ENCODE results near the gene ANAPC2.

ANAPC2 gene, protein sequence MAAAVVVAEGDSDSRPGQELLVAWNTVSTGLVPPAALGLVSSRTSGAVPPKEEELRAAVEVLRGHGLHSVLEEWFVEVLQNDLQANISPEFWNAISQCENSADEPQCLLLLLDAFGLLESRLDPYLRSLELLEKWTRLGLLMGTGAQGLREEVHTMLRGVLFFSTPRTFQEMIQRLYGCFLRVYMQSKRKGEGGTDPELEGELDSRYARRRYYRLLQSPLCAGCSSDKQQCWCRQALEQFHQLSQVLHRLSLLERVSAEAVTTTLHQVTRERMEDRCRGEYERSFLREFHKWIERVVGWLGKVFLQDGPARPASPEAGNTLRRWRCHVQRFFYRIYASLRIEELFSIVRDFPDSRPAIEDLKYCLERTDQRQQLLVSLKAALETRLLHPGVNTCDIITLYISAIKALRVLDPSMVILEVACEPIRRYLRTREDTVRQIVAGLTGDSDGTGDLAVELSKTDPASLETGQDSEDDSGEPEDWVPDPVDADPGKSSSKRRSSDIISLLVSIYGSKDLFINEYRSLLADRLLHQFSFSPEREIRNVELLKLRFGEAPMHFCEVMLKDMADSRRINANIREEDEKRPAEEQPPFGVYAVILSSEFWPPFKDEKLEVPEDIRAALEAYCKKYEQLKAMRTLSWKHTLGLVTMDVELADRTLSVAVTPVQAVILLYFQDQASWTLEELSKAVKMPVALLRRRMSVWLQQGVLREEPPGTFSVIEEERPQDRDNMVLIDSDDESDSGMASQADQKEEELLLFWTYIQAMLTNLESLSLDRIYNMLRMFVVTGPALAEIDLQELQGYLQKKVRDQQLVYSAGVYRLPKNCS

DNA sequence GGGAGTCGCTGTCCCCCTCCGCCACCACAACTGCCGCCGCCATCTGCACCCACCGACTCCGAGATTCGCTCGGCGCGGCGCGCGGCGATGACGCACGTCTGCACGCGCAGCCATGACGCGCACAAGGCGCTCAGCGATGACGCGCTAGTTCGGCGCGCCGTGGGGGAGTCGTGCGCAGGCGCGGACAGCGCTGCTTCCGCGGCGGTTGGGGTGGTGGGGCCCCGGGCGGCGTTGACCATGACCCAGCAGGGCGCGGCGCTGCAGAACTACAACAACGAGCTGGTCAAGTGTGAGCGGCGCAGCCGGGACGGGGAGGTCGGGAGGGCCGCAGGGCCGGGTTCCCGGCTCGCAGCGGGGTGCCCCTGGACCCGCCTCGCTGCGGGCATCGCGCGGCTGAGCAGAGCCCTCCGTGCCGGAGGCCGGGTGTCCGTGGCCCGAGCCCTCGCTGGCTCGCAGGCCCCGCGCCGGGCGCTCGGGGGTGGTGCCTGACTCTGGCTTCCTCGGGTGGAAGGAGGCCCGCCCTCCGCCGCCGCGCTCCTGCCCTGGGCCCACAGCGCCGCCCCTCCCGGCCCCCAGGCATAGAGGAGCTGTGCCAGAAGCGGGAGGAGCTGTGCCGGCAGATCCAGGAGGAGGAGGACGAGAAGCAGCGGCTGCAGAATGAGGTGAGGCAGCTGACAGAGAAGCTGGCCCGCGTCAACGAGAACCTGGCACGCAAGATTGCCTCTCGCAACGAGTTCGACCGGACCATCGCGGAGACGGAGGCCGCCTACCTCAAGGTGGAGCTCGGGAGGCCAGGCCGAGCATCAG, at the start of gene ANAPC2, which contains the start of gene SSNA1:
Gene ANAPC2 (minus strand): TSS at position 71 of the 807 bp plus-strand sequence. CDS start 28 bp downstream, at position 43.
Gene SSNA1 (plus strand): TSS at position 187 of the 807 bp plus-strand sequence. CDS start 51 bp downstream, at position 238.
- peak; percentile 83 to 90 (median 88) for DNase-seq (ENCODE audit: low read depth in 3 of 3)

DNA sequence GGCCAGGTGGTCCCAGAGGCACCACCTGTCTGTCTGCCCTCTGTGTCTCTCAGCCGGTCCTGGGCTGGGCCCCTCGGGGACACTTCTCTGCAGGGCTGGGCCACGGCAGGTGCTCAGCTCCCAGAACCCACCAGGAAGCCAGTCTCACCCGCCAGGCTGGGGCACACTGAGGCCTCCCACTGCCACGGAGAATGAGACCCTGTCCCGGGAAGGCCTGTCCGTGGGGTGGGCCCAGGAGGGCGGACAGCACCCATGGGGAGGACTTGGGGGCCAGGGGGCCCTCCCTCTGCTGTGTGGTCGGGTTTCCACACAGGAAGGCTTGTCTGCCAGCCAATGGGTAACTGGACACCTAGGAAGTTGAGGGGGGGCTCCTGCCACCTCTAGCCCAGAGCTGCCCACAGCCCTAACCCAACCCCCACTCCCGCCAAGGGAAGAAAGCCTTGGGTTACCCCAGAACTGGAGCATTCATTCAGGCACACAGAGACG, 48.6 kb upstream of the ANAPC2 start:
- DNase-seq (ENCODE audit: low read depth in 3 of 3) = no peak

DNA sequence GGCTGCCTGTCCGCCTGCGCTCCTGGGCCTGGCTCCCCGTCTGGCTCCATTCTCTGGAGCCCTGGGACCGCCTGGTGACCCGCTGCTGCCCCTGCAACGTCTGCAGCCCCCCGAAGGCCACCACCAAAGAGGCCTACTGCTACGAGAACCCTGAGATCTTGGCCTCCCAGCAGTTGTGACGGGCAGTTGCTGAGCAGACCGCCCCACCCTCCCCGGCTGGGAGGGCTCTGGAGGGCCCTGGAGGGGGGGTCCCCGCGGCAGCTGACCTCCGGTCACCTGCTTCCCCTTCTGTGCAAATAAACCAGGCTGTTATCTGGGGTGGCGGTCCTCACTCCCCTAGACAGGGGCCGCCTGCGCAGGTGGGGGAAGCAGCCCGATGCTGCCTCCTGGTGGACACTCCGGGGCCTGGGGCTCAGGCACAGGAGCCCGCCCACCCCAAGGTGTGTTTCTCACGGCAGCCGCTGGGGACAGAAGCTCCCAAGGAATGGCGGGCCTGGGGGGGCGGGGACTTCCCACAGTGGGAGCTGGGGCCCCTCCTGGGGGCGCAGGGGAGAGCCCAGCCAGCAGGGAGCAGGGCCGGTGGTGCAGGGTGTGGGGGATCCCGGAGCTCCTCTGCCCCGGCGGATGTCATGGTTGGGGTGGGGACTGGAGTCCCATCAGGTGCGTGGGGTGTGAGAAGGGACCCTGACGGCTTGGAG, 48.0 kb upstream of the ANAPC2 start:
- peak; percentile 85 to 93 (median 85) for DNase-seq (ENCODE audit: low read depth in 3 of 3)

DNA sequence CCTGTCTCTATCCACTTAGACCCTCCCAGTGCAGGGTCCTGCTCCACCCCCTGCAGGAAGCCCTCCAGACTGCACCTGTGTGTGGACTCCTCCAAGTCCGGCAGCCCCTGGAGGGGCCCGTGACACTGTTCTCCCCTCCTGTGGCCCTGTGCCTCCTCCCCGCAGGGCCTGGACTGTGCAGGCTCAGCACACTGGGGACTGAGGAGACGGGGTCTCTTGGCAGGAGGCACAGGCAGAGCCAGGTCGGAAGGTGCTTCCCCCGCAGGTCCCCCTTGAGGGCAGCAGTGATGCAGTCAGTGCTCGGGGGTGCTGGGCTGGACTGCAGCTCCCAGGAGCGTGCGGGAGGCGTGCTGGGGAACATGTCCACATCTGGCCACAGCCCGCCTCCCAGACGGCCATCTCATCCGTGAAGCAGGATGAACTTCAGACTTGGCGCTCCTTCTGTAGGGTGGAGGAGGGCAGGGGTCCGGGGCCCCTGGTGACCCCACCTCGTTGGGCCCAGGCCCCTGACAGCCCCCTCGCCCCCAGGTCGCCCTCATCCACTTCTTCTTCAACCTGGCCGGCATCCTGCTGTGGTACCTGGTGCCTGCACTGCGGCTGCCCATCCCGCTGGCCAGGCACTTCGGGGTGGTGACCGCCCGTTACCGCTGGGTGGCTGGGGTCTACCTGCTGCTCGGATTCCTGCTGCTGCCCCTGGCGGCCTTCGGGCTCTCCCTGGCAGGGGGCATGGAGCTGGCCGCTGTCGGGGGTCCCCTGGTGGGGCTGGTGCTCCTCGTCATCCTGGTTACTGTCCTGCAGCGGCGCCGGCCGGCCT, 47.3 kb upstream of the ANAPC2 start:
- no peak for DNase-seq (ENCODE audit: low read depth in 3 of 3)

DNA sequence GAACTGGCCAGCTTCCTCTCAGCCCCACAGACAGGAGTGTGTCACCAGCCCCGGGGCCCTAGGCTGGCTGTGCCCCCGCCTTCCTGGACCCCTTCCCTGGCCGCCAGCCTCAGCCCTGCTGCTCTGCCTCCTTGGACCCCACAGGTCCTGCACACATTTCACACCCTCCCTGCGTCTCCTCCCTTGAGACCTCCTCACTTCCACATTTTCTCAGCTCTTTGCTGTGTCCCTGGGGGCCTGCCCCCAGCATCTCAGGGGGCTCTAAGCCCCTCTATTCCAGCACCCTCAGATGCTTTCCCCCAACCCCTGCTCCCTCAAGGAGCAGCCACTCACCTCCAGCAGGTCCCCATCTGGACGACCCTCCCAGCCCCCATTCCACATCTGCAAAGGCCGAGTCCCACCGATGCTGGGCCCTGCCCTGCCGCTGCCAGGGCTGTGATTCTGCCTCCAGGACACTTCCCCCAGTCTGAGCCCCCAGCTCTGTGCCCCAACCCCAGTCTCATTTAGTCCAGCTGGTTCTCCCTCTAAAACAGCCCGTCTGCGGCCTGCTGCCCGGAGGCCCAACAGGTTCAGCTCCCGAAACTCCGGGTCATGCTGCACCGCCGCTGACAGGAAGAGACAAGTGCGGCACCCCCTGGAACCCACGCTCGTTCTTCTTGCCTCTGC, 46.5 kb upstream of the ANAPC2 start:
- no peak for DNase-seq (ENCODE audit: low read depth in 3 of 3)

DNA sequence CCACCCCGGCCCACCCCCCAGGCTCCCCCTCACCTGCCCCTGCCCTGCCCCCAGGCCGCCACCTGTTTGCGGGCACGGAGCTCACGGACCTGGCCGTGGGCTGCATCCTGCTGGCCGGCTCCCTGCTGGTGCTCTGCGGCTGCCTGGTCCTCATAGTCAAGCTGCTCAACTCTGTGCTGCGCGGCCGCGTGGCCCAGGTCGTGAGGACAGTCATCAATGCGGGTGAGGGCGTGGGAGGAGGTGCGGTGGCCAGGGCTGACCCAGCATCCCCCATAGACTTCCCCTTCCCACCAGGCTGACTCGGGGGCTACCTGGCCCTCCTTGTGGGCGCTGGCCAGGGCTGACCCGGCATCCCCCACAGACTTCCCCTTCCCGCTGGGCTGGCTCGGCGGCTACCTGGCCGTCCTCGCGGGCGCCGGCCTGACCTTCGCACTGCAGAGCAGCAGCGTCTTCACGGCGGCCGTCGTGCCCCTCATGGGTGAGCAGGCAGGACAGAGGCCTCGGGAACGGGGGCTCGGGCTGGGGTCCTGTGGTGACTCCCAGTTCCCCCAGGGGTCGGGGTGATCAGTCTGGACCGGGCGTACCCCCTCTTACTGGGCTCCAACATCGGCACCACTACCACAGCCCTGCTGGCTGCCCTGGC, 45.8 kb upstream of the ANAPC2 start:
- no peak for DNase-seq (ENCODE audit: low read depth in 3 of 3)

DNA sequence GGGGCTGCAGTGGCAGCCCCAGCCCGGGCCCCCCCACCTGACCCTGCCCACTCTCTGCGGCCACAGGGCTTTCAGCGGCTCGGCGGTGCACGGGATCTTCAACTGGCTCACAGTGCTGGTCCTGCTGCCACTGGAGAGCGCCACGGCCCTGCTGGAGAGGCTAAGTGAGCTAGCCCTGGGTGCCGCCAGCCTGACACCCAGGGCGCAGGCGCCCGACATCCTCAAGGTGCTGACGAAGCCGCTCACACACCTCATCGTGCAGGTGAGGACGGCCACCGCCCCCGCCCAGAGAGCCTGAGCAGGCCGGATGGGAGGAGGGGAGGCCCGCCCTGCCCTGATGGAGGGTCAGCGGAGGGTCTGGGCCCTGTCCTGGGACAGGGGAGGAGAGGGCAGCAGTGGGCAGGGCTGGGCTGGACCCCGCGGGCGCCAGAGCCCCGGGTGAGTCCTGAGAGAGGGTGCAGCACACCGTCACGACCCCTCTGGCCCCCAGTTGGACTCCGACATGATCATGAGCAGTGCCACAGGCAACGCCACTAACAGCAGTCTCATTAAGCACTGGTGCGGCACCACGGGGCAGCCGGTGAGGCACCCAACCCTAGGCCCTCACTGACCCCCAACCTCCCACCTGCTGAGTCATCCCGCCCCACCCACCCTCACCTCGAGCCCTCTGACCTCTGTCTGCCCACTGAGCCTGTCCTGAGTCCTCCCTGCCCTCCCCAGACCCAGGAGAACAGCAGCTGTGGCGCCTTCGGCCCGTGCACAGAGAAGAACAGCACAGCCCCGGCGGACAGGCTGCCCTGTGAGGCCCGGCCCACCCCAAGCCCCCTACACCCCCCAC, 45.0 kb upstream of the ANAPC2 start:
- DNase-seq (ENCODE audit: low read depth in 3 of 3) = no peak

DNA sequence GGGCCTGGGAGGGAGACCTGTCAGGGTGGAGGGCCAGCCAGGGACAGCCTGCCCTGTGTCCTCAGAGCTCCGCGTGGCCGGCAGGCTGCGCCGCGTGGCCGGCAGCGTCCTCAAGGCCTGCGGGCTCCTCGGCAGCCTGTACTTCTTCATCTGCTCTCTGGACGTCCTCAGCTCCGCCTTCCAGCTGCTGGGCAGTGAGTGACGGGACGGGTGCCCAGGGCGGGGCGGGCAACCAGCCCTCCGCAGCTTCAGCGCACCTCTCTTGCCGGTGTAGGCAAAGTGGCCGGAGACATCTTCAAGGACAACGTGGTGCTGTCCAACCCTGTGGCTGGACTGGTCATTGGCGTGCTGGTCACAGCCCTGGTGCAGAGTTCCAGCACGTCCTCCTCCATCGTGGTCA, 44.1 kb upstream of the ANAPC2 start:
- DNase-seq (ENCODE audit: low read depth in 3 of 3) = no peak

DNA sequence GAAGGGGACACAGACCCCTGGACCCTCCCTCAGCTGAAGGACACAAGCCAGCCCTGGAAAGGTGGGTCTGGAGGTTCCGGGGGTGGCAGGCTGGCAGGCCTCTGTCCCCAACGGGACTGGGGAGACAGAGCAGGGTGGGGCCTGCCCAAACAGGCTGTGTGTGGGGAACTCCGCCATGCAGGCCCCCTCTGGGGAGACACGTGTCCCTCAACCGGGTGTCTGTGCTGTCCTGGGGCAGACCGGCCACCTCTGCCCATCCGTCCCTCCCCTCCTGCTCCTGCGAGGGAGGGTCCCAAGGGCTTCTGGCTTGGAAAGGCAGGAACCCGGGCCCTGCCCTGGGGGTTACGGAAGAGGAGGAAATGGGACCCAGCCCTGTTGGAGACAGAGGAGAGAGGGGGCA, 43.7 kb upstream of the ANAPC2 start:
- no peak for DNase-seq (ENCODE audit: low read depth in 3 of 3)

DNA sequence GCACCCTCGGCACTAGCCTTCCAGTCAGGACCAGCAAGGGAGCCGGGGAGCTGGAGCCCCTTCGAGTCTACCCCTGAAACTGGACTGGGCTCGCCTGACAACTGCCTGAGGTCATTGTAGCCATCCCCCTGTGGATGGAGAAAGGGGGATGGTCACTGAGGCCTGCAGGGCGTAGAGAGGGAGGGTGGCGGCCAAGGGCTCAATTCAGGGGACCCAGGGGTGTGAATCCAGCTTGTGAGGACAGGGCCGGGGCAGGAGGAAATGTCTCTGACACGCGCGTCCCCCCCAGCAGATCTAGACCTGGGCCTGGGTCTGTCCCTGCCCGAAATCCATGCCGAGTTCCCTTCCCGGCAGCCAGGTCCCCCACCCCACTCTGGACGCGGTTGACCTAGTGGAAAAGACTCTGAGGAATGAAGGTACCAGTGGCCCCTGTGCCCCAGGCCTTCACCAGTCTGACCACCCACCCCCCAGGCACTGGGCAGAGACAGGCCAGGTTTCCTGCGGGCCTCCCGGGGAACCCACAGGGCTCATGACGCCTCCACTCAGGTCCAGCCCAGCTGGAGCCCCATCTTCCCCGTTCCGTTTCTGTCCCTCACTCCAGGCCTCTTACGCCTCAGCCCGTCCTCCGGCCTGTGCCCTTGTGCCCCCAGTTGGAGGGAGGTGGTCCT, 43.1 kb upstream of the ANAPC2 start:
- no peak for DNase-seq (ENCODE audit: low read depth in 3 of 3)

DNA sequence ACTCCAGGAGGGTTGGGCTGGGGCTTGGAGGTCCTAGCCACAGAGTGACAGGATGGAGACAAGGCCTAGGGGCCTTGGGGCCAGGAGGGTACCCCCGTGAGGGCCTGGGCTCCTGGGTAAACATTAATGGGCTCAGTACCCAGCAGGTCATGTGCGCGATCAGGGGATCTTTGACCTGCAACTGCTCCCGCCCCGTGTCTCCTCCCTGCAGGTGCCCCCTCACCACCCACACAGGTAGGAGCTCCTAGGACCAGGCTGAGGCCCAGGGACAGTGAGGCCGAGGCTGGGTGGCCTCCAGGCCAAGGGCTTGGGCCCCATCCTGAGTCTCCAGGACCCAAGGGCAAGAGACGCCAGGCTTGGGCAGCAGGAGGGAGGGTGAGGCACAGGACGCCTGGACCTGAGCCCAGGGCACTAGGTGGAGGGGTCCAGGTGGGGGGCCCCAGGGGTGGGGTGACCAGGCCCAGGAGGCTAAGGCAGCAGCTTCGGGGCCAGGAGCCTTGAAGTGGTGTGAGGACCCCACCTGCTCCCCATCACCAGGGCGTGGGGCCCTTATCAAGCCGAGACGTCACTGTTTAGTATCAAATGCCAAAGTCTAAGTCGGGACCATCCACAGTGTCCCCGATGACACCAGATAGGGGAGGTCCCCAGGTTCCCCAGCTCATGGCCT, 42.5 kb upstream of the ANAPC2 start, which contains the start of gene SLC34A3:
Gene SLC34A3 (plus strand): TSS at position 197 of the 667 bp plus-strand sequence. CDS start 802 bp downstream, outside the sequence.
- no peak for DNase-seq (ENCODE audit: low read depth in 3 of 3)

DNA sequence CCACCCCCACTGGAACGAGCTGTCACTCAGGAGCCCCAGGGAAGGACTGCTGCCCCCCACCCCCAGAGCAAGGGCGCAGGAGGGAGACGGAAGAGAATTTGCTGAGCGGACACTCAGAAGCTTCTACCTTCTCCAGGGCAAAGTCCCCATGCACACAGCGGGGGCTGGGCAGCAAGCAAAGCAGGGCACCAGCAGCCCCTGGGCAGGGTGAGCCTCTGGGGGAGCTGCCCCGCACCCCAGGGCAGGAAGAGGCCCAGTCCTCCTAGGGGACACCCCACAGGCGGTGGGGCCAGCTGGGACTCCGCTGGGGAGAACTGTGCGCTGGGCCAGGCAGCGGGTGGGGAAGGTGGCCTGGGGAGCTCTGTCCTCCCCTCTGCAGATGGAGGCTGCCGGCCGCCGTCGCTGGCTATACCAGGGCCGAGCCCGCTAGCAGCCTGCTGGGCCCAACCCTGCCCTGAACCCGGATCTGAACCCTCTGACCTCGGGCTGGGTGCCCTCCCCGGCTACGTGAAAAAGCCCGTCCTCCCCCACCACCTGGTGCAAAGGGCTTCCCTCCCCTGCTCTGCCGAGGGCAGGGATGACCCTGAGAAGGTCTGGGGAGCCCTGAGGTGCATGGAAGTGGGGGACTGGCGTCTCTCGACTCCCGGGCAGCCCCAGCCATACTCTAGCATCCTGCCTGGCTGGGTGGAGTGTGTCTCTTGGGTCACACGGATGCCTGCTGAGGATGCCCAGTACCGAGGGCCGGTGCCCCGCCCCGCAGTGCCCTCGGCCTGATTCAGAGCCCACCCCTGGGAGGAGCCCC, 41.7 kb upstream of the ANAPC2 start:
- DNase-seq (ENCODE audit: low read depth in 3 of 3) = no peak

DNA sequence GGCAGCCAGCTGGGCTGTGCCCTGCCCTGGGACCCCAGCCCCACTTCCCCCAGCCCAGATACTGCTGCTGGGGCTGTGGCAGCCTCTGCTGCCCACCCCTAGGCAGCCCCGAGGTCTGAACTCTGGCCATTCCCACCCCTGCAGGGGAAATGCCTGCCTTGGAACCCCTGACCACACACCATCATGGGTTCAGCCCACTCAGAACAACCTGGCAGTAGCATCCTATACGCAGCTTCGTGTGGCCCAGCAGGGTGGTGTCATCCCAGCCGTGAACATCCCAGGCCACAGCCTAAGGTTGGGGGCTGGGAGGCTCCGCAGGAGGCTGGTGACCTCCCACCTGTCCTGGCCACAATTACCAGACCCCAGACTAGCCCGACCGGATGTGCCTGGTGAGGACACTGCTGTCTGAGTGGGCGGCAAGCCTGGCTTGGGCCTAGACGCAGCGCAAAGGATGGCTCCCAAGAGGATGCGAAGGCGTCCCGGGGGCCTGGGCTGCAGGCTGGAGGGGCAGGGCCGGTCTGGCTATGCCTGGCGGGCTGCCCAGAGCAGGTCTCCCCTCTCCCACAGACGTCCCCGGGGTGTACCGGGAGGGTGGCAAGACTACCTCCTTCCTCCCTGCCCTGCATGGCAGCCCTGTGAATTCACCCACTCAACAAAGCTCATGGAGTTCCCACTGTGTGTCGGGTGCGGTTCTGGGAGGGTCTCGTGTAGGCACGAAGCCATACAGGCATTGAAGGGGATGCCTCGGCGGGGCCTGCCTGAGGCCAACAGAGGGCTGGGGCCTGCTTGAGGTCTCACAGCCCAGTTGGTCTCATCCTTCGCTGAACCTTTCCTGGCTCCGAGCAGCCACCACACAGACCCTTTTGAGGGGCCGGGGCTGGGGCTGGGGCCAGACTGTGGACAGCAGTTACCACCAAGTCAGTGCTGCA, 40.9 kb upstream of the ANAPC2 start:
- no peak for DNase-seq (ENCODE audit: low read depth in 3 of 3)

DNA sequence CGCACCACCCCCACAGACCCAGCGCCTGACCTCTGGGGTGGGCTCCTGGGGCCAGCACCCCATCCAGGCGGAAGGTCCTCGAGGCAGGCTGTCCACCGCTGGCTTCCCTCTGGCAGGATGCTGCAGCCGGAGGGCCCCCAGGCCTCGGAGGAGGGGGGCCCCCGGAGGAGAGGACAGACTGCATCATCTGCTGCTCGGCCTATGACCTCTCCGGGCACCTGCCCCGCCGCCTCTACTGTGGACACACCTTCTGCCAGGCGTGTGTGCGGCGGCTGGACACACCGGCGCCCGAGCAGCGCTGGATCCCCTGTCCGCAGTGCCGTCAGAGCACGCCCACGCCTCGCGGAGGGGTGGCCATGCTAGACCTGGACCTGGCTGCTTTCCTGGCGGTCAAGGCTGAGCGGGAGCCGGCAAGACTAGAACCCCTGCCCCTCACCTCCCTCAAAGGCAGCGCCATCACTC, 40.2 kb upstream of the ANAPC2 start:
- no peak for DNase-seq (ENCODE audit: low read depth in 3 of 3)

Data from stimulated activated CD4-positive, alpha-beta T cell treated with anti-CD3 and anti-CD28 coated beads, TNF-alpha, amount 100 ng/mL, for 24 hours (primary cell).